Measurements from ENCODE around the gene ATP6V0C. TPM values are rescaled to one million over a fixed set of nuclear protein-coding genes. Genes with fewer than 3 reads are reported as not detected.

Gene ATP6V0C
- total RNA-seq, 1 donor from 2014 or later, result 155 TPM

DNA sequence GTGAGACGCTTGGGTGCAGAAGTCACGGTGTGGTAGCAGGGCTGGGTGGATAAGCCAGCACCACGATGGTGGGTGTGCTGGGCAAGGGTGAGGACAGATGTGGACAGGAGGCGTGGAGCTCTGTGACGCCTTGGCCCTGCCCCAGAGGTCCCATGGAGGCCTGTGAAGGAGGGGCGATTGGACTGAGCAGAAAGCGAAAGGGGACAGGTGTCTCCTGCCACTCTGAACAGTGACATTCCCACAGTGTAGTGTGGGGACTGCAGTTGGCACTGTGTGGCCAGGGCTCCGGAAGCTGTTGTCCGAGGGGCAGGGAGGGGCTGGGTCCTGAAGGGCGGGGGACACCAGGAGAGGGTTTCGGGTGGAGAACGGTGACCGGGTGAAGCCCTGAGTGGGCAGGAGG is 31.5 kb upstream of the ATP6V0C start:
- Mint-ChIP-seq H3K27ac (no peak overlapping the region), H3K4me3 (no peak overlapping the region), H3K4me1 (ENCODE audit: unreplicated experiment) (peaks cover 37% of the 10 kb centered on the region), H3K27me3 (no peaks in the 10 kb centered on the region), H3K36me3 (peaks cover 4% of the 10 kb centered on the region), H3K9me3 (no peaks in the 10 kb centered on the region)
- no peak for DNase-seq (ENCODE audit: extremely low spot score, unreplicated experiment)
- TF ChIP-seq CTCF (conservative IDR thresholded peaks at IDR 0.05), result no peak

DNA sequence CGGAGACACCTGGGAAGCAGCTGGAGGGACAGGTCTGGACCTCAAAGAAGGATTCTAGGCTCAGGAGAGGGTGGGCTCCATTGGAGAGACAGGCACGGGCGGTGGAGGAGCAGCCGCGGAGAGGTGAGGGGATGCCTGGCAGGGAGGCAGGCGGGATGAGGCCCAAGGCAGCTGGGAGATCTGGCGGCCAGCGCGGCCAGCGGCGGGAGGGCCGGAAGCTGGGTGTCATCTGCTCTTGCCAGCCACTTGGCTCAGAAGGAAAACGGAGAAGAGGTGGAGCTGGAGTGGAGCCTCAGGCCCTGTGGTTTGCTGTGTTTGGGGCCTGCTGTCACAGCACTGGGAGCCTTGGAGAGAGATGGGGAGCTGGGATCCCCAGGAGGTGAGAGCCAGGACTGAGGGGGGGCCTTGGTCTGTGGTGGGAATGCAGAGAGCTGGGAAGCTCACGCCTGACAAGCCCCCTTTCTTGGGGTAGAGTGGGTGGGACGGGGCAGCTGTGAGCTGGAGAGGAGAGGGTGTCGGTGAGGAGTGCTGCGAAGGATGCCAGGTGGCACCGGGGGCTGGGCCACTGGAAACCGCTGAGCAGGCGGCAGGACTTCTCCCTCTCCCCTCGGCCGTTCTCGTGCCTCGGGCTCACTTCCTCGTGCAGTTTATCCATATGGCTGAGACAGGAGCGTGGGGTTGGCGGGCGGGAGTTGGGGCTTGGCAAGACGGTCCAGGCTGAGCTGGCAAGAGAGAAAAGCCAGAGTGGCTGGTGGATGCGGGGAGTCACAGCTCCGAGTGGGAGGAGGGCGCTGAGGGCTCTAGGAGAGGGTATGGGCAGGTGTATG is 30.8 kb upstream of the ATP6V0C start:
- no peaks in the 10 kb centered on the region for H3K9me3 Mint-ChIP-seq
- H3K27me3 Mint-ChIP-seq, result no peaks in the 10 kb centered on the region
- peaks cover 35% of the 10 kb centered on the region for H3K4me1 Mint-ChIP-seq (ENCODE audit: unreplicated experiment)
- H3K36me3 Mint-ChIP-seq, result no peaks in the 10 kb centered on the region
- DNase-seq (ENCODE audit: extremely low spot score, unreplicated experiment), result no peak
- H3K27ac Mint-ChIP-seq, result no peak overlapping the region
- H3K4me3 Mint-ChIP-seq, result no peak overlapping the region
- TF ChIP-seq CTCF (conservative IDR thresholded peaks at IDR 0.05), result no peak

- no peak for DNase-seq (ENCODE audit: extremely low spot score, unreplicated experiment)
- no peak overlapping the region for H3K4me3 Mint-ChIP-seq
- H3K36me3 Mint-ChIP-seq, result no peaks in the 10 kb centered on the region
- H3K27me3 Mint-ChIP-seq, result no peaks in the 10 kb centered on the region
- peak overlapping the region; percentile 59 for H3K27ac Mint-ChIP-seq
- H3K9me3 Mint-ChIP-seq, result no peaks in the 10 kb centered on the region
- H3K4me1 Mint-ChIP-seq (ENCODE audit: unreplicated experiment), result peaks cover 32% of the 10 kb centered on the region
- no peak for TF ChIP-seq CTCF (conservative IDR thresholded peaks at IDR 0.05)
Measured at GRCh38 chr16:2483939-2484897, 29.5 kb upstream of the ATP6V0C start.

- H3K27me3 Mint-ChIP-seq, result no peaks in the 10 kb centered on the region
- no peak for DNase-seq (ENCODE audit: extremely low spot score, unreplicated experiment)
- no peak for TF ChIP-seq CTCF (conservative IDR thresholded peaks at IDR 0.05)
Measured at GRCh38 chr16:2484898-2485508, 28.7 kb upstream of the ATP6V0C start.

GRCh38 chr16:2485811-2486507 is 27.8 kb upstream of the ATP6V0C start:
- DNase-seq (ENCODE audit: extremely low spot score, unreplicated experiment), result no peak
- H3K4me3 Mint-ChIP-seq, result no peak overlapping the region
- TF ChIP-seq CTCF (conservative IDR thresholded peaks at IDR 0.05), result no peak
- no peak overlapping the region for H3K27ac Mint-ChIP-seq
- no peaks in the 10 kb centered on the region for H3K9me3 Mint-ChIP-seq
- H3K36me3 Mint-ChIP-seq, result no peaks in the 10 kb centered on the region
- no peaks in the 10 kb centered on the region for H3K27me3 Mint-ChIP-seq
- H3K4me1 Mint-ChIP-seq (ENCODE audit: unreplicated experiment), result peaks cover 35% of the 10 kb centered on the region

More at GRCh38 chr16:2484898-2485508, 28.7 kb upstream of the ATP6V0C start:
- peak overlapping the region; percentile 20 for H3K27ac Mint-ChIP-seq
- no peaks in the 10 kb centered on the region for H3K9me3 Mint-ChIP-seq
- no peaks in the 10 kb centered on the region for H3K36me3 Mint-ChIP-seq
- peaks cover 32% of the 10 kb centered on the region for H3K4me1 Mint-ChIP-seq (ENCODE audit: unreplicated experiment)
- H3K4me3 Mint-ChIP-seq, result no peak overlapping the region
